HG03108 (cell line): ENCODE measurements around the gene RNF187.

ENCODE experiments used
- ATAC-seq: cut with Tn5 transposase; IDR thresholded peaks from one replicate; pipeline ENCODE4 v1.9.1; 2021; ENCODE audit warnings: moderate library complexity; ENCODE audit not compliant: unreplicated experiment

The RNF187 gene

DNA sequence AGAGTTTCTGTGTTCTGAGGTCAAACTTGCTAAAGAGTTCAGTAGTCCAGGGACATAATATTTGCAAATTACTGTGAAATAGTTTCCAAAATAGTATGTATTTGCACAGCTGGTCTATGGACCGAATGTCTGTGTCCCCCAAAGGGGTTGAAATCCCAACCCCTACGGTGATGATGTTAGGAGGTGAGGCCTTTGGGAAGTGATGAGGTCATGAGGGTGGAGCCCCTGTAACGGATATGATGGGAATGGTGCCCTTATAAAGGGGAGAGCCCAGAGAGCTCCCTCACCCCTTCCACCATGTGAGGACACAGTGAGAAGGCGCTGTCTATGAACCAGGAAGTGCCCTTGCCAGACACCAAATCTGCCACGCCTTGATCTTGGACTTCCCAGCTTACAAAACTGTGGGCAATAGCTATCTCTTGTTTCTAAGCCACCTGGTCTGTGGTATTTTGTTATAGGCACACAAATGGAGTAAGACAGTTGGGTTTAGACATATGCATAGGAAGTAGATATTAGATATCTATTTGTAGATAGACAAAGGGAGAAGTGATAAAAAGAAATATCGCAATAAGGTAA lies 21.7 kb downstream of the RNF187 start:
- ATAC-seq: no peak

GRCh38 chr1:228510101-228510802 lies 23.1 kb downstream of the RNF187 start:
- no peak for ATAC-seq

- no peak for ATAC-seq
Measured at GRCh38 chr1:228510803-228511413, 23.7 kb downstream of the RNF187 start.

- no peak for ATAC-seq
Measured at GRCh38 chr1:228511546-228512445, 24.6 kb downstream of the RNF187 start.

- ATAC-seq: no peak
Measured at GRCh38 chr1:228512781-228513198, 25.6 kb downstream of the RNF187 start.

DNA sequence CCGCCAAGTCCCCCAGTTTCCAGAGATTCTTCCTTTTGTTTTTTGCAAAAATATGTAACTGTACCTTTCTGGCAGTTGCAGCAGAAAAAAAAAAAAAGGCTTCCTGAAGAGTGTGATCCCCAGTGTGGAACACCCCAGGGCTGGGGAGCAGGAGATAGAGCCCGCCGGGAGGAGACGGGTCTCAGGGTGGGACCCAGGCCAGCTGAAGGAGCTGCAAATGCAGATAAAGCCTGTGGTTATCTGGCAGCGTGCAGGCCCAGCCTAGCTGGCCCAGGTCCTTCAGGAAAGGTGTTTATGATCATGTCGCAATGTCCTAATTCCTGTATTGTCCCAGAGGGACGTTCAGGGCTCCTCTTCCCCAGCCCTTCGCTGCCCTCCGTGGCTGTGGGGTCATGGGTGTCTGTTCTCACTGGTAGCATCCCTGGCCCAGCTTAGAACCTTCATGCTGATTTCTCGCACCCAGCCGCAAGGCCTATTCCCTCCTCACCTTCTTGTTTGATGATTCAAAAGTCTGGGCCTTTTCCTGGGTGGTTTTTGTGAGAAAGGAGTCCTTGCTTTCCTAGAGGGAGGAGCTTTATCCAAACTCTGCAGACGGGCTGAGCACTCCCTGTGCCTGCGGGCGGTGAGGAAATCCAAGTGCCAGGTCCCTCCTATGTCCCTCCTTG lies 26.2 kb downstream of the RNF187 start:
- ATAC-seq: no peak

DNA sequence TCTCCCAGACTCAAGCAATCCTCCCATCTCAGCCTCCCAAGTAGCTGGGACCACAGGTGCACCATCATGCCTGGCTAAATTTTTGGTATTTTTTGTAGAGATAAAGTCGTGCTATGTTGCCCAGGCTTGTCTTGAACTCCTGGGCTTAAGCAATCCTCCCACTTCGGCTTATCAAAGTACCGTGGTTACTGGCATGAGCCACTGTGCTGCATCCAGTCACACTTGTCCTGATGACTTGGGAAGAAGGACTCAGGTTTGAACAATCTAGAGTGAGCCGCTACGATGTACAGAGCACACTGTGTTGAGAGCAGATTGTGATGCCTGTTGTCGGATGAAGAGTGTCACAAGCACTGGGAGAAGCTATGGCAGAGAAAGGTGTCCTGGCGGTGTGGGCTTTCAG lies 27.2 kb downstream of the RNF187 start:
- ATAC-seq: no peak

- ATAC-seq: no peak
Measured at GRCh38 chr1:228515200-228515834, 28.1 kb downstream of the RNF187 start.

DNA sequence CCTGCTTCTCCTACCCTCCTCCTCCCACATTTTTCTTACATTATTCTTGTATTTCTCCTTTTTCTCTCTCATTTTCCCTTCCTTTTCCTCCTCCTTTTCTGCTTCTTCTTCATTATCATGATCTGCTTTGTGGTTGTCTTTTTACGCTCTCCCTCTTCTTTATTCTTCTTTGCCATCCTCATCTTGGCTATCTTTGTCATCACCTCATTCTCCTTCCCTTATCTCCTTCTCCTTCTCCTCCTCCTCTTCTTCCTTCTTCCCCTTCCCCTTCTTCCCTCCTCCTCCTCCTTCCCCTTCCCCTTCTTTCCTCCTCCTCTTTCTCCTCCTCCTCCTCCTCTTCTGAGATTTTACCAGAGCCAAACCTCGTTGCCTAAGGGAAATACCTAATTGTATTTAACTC lies 30.5 kb downstream of the RNF187 start:
- no peak for ATAC-seq

DNA sequence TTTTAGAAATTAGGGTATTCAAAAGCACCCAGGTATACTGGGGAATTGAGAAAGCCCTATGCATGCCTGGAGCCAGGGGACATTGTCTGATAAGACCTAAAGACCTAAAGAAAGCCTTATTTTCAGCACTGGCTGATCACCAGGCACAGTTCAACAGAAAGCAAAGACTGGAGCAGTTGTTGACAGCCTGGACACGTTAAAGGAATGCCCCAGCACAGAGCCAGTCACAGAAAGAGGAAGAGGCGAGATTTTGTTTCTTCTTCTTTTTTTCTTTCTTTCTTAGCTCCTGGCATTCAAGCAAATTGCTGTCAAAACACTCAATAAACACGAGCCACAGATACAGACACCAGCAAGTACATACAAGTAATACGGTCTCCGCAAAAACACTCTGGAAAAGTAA lies 40.4 kb downstream of the RNF187 start:
- ATAC-seq: no peak

DNA sequence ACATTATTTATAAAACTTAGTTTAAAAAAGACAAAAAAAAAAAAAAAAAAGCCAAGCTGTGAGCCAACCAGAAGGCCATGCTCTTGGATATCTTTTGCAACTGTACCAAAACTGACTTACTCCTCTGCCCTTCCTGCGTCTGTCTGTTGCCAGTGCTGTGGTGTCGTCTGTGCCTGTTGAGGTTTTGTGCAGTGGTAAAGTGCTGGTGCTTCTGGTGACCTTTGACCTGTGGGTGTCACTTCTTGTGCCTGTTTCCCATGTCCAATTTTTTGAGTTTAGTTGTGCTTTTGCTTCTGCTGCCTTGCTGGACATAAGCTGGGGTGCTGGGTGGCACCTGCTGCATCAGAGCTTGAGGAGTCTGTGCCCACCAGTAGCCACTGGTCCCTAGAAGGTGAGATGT lies 41.4 kb downstream of the RNF187 start:
- ATAC-seq: no peak

DNA sequence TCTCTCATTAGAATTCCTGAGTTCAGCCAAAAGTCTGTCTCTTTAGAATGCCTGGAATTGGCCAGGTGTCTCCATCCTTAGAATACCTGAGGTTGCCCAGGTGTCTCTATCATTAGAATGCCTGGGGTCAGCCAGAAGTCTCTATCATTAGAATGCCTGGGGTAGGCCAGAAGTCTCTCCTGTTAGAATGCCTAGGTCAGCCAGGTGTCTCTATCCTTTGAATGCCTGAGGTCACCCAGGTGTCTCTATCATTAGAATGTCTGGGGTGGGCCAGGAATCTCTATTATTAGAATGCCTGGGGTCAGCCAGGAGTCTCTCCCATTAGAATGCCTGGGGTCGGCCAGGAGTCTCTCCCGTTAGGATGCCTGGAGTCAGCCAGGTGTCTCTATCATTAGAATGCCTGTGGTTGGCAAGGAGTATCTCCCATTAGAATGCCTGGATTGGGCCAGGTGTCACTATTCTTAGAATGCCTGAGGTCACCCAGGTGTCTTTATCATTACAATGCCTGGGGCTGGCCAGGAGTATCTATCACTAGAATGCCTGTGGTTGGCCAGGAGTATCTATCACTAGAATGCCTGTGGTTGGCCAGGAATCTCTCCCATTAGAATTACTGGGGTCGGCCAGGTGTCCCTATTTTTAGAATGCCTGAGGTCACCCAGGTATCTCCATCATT lies 43.0 kb downstream of the RNF187 start:
- no peak for ATAC-seq

DNA sequence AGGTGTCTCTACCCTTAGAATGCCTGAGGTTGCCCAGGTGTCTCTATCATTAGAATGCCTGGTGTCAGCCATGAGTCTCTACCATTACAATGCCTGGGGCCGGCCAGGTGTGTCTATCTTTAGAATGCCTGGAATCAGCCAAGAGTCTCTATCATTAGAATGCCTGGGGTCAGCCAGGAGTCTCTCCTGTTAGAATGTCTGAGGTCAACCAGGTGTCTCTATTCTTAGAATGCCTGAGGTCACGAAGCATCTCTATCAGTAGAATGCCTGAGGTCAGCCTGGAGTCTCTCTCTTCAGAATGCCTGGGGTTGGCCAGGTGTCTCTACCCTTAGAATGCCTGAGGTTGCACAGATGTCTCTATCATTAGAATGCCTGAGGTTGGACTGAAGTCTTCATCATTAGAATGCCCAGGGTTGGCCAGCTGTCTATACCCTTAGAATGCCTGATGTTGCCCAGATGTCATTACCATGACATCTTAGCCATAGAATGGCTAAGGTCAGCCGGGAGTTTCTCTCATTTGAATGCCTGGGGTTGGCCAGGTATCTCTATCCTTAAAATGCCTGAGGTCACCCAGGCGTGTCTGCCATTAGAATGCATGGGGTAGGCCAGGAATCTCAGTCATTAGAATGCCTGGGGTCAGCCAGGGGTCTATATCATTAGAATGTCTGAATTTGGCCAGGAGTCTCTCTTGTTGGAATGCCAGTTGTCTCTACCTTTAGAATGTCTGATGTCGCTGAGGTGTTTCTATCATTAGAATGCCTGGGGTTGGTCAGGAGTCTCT lies 44.0 kb downstream of the RNF187 start:
- ATAC-seq: no peak

DNA sequence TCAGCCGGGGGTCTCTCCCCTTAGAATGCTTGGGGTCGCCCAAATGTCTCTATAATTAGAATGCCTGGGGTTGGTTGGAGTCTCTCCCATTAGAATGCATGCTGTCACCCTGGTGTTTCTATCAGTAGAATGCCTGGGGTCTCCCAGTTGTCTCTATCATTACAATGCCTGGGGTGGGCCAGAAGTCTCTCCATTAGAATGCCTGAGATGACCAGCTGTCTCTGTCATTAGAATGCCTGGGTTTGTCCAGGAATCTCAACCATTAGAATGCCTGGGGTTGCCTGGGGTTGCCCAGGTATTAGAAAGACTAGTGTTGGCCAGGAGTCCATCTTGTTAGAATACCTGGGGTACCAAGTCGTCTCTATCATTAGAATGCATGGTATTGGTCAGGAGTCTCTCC lies 51.6 kb downstream of the RNF187 start:
- ATAC-seq: no peak

DNA sequence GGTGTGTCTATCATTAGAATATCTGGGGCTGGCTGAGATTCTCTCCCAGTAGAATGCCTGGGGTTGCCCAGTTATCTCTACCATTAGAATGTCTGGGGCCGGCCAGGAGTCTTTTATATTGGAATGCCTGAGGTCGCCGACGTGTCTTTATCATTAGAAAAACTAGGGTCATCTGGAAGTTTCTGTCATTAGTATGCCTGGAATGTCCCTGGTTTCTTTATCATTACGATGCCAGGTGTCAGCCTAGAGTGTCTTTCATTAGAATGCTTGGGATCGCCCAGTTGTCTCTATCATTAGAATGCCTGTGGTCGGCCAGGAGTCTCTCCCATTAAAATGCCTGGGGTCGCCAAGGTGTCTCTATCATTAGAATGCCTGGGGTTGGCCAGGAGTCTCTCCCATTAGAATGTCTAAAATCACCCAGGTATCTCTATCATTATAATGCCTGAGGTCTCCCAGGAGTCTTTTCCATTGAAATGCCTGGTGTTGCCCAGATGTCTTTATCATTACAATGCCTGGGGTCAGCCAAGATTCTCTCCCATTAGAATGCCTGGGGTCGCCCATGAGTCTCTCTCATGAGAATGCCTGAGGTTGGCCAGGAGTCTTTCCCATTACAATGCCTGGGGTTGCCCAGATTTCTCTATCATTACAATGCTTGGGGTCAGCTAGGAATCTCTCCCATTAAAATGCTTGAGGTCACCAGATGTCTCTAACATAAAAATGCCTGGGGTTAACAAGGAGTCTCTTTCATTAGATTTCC lies 53.2 kb downstream of the RNF187 start:
- no peak for ATAC-seq

DNA sequence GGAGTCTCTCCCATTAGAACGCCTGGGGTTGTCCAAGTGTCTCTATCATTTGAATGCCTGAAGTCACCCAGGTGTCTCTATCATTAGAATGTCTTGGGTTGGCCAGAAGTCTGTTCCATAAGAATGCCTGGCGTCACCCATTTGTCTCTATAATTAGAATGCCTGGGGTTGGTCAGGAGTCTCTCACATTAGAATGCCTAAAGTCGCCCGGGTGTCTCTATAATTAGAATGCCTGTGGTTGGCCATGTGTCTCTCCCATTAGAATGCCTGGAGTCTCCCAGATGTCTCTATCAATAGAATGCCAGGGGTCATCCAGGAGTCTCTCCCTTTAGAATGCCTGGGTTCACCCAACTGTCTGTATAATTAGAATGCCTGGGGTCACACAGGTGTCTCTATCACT lies 54.5 kb downstream of the RNF187 start:
- ATAC-seq: no peak

DNA sequence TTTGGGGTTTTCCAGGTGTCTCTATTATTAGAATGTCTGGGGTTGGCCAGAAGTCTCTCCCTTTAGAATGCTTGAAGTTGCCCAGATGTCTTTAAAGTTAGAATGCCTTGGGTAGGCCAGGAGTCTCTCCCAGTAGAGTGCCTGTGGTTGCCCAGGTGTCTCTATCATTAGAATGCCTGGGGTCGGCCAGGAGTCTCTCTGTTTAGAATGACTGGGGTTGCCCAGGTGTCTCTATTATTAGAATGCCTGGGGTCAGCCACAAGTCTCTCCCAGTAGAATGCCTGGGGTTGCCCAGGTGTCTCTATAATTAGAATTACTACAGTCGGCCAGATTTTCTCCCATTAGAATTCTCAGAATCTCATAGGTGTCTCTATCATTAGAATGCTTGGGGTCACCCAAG lies 55.2 kb downstream of the RNF187 start:
- ATAC-seq: no peak

DNA sequence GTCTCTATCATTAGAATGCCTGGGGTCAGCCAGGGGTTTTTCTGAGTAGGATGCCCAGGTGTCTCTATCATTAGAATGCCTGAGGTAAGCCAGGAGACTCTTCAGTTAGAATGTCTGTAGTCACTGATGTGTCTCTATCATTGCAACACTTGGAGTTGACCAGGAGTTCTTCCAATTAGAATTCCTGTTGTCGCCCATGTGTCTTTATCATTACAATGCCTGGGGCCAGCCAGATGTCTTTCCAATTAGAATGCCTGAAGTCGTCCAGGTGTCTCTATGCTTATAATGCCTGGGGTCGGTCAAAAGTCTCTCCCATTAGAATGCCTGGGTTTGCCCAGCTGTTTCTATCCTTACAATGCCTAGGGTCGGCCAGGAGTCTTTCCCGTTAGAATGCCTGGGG lies 55.8 kb downstream of the RNF187 start:
- no peak for ATAC-seq
